ENCODE measurements around the gene PKD2.
"Not testable (repeated sequence)": the region's sequence is repeated elsewhere in the genome, so short reads cannot be mapped to it uniquely, and the experiment has no call there.

The PKD2 gene

GRCh38 chr4:88115587-88115986 lies 108.2 kb downstream of the PKD2 start:
- DNase-seq (ENCODE audit: low read depth, low spot score), result no peak

GRCh38 chr4:88119943-88120342 lies 112.5 kb downstream of the PKD2 start:
- DNase-seq (ENCODE audit: low read depth, low spot score), result no peak

GRCh38 chr4:88122260-88122659 lies 114.8 kb downstream of the PKD2 start:
- not testable (repeated sequence) for DNase-seq (ENCODE audit: low read depth, low spot score)

All from iPS DF 19.7 (cell line).